Body of pancreas (tissue), 4 donors: ENCODE data around the gene FUT8. TPM values are rescaled to one million over a fixed set of nuclear protein-coding genes. Genes with fewer than 3 reads are reported as not detected.
"Not testable (repeated sequence)": the region's sequence is repeated elsewhere in the genome, so short reads cannot be mapped to it uniquely, and the experiment has no call there.

ENCODE experiments used
- ATAC-seq: fragments of 150-250 bp; one replicate; pipeline ENCODE4 v1.9.1; 2016
- DNase-seq, 4 donors: peaks; one replicate each; pipeline ENCODE4 v3.0.0-alpha.2; 2019
- H3K27ac ChIP-seq, 4 donors: fragments of 200-600 bp; sonication (generic); 1 replicate in 3 of 4; 2 replicates in 1 of 4; pipeline versions ENCODE4 v1.5.1 to v1.6.1; 2016 to 2019; ENCODE audit warnings: mild to moderate bottlenecking in 1 of 4, mixed read lengths in 1 of 4, moderate library complexity in 1 of 4
- H3K27me3 ChIP-seq, 2 donors: fragments of 200-600 bp; sonication (generic); one replicate each; pipeline ENCODE4 v1.6.0; 2016; ENCODE audit warnings: mild to moderate bottlenecking in 1 of 2
- H3K36me3 ChIP-seq, 2 donors: fragments of 200-600 bp; sonication (generic); replicated peaks in 1 of 2; 2 replicates each; pipeline ENCODE4 v1.5.1; 2016; ENCODE audit warnings: low read depth in 2 of 2; ENCODE audit not compliant: insufficient read depth in 1 of 2
- H3K4me1 ChIP-seq: fragments of 200-600 bp; sonication (generic); one replicate; pipeline ENCODE4 v1.6.0; 2016
- H3K4me3 ChIP-seq, 2 donors: fragments of 200-600 bp; sonication (generic); 1 replicate in 1 of 2; 2 replicates in 1 of 2; pipeline ENCODE4 v1.5.1; 2016 to 2019
- H3K9me3 ChIP-seq, 3 donors: fragments of 200-600 bp; sonication (generic); 1 replicate in 2 of 3; 2 replicates in 1 of 3; pipeline ENCODE4 v1.5.1; 2016
- POLR2A ChIP-seq, 3 donors: fragments of 450-650 bp; IDR thresholded peaks; one replicate each; pipeline ENCODE4 v1.6.1; 2016; ENCODE audit warnings: antibody characterized with exemption in 3 of 3, mild to moderate bottlenecking in 2 of 3
- WGBS, 2 donors: methylation state at CpG; one replicate each; pipeline ENCODE4 v1.1.5; 2017; 5-methylcytosine and 5-hydroxymethylcytosine counted together
- intact Hi-C: fragments of 100-400 bp; cut with DNase I; formaldehyde crosslinking; loops from one replicate; pipeline ENCODE4 v1.15.1; 2023
- total RNA-seq, 2 donors: library from RNA; depleted of rRNA; stranded (reverse); fragments of >200 nt; gene quantifications; one replicate each; pipeline ENCODE4 v1.1.0, GENCODE V29; 2016
- TF ChIP-seq, protein P1 (sequence below), 7 experiments: fragments of 450-650 bp in 4 of 7; fragments of 200-600 bp in 3 of 7; sonication (generic) in 3 of 7; IDR thresholded peaks; one replicate each; pipeline ENCODE4 v1.5.1; 2016 to 2019; ENCODE audit warnings: antibody characterized with exemption in 7 of 7

FUT8 gene
- total RNA-seq, 2 donors from 2014 or later: 31.1 to 33.0 TPM

- no peak for TF ChIP-seq POLR2A (IDR thresholded peaks at IDR 0.05)
- TF ChIP-seq, protein P1, sequence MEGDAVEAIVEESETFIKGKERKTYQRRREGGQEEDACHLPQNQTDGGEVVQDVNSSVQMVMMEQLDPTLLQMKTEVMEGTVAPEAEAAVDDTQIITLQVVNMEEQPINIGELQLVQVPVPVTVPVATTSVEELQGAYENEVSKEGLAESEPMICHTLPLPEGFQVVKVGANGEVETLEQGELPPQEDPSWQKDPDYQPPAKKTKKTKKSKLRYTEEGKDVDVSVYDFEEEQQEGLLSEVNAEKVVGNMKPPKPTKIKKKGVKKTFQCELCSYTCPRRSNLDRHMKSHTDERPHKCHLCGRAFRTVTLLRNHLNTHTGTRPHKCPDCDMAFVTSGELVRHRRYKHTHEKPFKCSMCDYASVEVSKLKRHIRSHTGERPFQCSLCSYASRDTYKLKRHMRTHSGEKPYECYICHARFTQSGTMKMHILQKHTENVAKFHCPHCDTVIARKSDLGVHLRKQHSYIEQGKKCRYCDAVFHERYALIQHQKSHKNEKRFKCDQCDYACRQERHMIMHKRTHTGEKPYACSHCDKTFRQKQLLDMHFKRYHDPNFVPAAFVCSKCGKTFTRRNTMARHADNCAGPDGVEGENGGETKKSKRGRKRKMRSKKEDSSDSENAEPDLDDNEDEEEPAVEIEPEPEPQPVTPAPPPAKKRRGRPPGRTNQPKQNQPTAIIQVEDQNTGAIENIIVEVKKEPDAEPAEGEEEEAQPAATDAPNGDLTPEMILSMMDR (IDR thresholded peaks at IDR 0.05): no peak
- Histone ChIP-seq H3K4me1 (no peaks in the 10 kb centered on the region), H3K27ac (no peak overlapping the region), H3K27me3 (no peaks in the 10 kb centered on the region), H3K36me3 (peaks cover 0 to 1% of the 10 kb centered on the region in 2 donors), H3K9me3 (no peaks in the 10 kb centered on the region), H3K4me3 (no peak overlapping the region)
- 43 to 46% methylated on average over 5 of the region's 5 CpGs for WGBS, 2 donors
- ATAC-seq (no peak), DNase-seq (no peak)
- intact Hi-C loops: no loop called here
Measured at GRCh38 chr14:65676361-65677014, 264.0 kb downstream of the FUT8 start.

DNA sequence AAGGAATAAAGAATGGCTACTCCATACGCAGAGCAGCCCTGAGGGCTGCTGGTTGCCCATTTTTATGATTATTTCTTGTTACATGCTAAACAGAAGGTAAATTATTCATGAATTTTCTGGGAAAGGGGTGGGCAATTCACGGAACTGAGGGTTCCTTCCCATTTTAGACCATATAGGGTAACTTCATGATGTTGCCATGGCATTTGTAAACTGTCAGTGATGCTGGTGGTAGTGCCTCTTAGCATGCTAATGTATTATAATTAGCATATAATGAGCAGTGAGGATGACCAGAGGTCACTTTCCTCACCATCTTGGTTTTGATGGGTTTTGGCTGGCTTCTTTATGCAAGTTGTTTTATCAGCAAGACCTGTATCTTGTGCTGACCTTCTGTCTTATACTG, 273.0 kb downstream of the FUT8 start:
- no peaks in the 10 kb centered on the region for H3K9me3 ChIP-seq
- 91 to 97% methylated on average over 2 of the region's 2 CpGs for WGBS, 2 donors
- DNase-seq: no peak
- H3K27me3 ChIP-seq: no peaks in the 10 kb centered on the region
- H3K4me1 ChIP-seq: no peaks in the 10 kb centered on the region
- no peak overlapping the region for H3K4me3 ChIP-seq
- H3K27ac ChIP-seq: no peak overlapping the region
- no peak for ATAC-seq
- TF ChIP-seq, protein P1 (IDR thresholded peaks at IDR 0.05): no peak
- H3K36me3 ChIP-seq: no peaks in the 10 kb centered on the region
- intact Hi-C loops: no loop called here

DNA sequence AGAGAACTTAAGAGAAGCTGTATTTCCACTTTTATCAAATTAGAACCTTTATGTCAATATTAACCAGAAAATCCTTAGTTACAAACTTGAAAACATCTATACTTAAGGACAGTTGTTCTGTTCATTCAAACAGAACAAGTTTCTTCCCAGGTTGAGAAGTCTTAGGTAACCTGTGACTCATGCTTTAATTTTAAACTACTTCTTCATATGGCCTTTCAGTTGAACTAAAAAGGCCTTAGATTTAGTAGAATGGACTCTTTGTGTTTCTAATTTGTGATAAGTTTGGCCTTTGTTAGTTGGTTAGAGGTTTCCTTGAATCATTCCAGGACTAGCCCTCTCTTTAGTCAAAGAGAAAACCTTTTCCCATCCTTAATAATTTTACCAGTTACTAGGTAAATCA, 274.2 kb downstream of the FUT8 start:
- intact Hi-C loops: no loop called here
- ATAC-seq (no peak), DNase-seq (no peak)
- H3K4me3 ChIP-seq: no peak overlapping the region
- H3K27me3 ChIP-seq: no peaks in the 10 kb centered on the region
- no peaks in the 10 kb centered on the region for H3K36me3 ChIP-seq
- H3K9me3 ChIP-seq: no peaks in the 10 kb centered on the region
- H3K27ac ChIP-seq: no peak overlapping the region
- TF ChIP-seq, protein P1 (IDR thresholded peaks at IDR 0.05): no peak
- TF ChIP-seq POLR2A (IDR thresholded peaks at IDR 0.05): no peak
- H3K4me1 ChIP-seq: no peaks in the 10 kb centered on the region

DNA sequence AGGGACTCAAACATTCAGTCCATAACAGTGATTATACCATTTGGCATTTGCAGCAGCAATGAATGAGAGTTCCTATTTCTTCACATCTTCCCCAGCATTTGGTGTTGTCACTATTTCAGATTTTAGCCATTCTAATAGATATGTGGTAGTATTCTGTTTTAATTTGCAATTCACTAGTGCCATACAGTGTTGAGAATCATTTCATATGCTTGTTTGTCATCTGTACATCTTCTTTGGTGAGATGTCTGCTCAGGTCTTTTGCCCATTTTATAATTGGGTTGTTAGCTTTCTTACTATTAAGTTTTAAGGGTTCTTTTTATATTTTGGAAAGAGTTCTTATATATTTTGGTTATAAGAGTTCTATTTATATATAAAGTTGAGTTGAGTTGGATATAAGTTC, 276.5 kb downstream of the FUT8 start:
- no peak for TF ChIP-seq POLR2A (IDR thresholded peaks at IDR 0.05)
- TF ChIP-seq, protein P1 (IDR thresholded peaks at IDR 0.05): no peak
- H3K4me1 ChIP-seq: no peaks in the 10 kb centered on the region
- H3K27ac ChIP-seq: no peak overlapping the region
- intact Hi-C loops: no loop called here
- ATAC-seq (no peak), DNase-seq (no peak)
- no peaks in the 10 kb centered on the region for H3K9me3 ChIP-seq
- no peaks in the 10 kb centered on the region for H3K27me3 ChIP-seq
- no peak overlapping the region for H3K4me3 ChIP-seq
- H3K36me3 ChIP-seq: no peaks in the 10 kb centered on the region

GRCh38 chr14:65692566-65692965, 280.0 kb downstream of the FUT8 start:
- H3K27me3 ChIP-seq, ATAC-seq, DNase-seq, intact Hi-C loops, H3K9me3 ChIP-seq, H3K4me3 ChIP-seq, H3K27ac ChIP-seq, H3K36me3 ChIP-seq, H3K4me1 ChIP-seq: not testable (repeated sequence)
- whole genome bisulfite sequencing, 2 donors: 98% methylated on average over 15 to 16 of the region's 31 CpGs
